ENCODE measurements around the gene IQCM. TPM values are rescaled to one million over a fixed set of nuclear protein-coding genes. Genes with fewer than 3 reads are reported as not detected.

IQCM gene
- total RNA-seq, 2 experiments from 2014 or later = not detected

DNA sequence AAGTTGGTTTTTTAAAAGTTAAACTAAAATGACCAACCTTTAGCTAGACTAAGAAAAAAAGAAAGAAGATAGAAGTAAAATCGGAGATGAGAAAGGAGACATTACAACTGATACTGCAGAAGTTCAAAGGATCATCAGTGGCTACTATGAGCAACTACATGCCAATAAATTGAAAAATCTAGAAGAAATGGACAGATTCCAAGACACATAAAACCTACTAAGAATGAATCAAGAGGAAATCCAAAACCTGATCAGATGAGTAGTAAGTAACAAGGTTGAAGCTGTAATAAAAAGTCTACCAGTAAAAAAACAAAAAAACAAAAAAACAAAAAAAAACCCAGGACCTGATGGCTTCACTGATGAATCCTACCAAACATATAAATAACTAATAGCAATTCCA is 16.1 kb downstream of the IQCM start:
- no peak overlapping the region for H3K4me2 ChIP-seq (ENCODE audit: low read length)

DNA sequence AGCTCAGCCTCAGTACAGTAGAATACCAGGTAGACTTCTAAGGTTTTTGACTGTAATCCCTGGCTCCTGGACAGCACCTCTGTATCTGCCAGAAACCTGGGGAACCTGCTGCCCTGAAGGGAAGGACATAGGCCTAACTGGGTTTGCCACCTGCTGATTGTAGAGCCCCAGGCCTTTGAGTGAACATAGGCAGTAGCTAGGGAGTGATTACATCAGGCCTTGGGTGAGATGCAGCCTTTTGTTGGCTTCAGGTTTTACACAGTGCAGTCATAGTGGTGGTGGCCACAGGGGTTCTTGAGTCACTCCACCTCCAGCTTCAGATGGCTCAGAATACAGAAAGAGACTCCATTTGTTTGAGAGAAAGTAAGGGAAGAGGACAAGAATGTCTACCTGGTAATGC is 19.3 kb downstream of the IQCM start:
- no peak for TF ChIP-seq EZH2phosphoT487 (IDR thresholded peaks at IDR 0.05; ENCODE audit: borderline replicate concordance, low read depth, low read length)
- TF ChIP-seq, protein P1, sequence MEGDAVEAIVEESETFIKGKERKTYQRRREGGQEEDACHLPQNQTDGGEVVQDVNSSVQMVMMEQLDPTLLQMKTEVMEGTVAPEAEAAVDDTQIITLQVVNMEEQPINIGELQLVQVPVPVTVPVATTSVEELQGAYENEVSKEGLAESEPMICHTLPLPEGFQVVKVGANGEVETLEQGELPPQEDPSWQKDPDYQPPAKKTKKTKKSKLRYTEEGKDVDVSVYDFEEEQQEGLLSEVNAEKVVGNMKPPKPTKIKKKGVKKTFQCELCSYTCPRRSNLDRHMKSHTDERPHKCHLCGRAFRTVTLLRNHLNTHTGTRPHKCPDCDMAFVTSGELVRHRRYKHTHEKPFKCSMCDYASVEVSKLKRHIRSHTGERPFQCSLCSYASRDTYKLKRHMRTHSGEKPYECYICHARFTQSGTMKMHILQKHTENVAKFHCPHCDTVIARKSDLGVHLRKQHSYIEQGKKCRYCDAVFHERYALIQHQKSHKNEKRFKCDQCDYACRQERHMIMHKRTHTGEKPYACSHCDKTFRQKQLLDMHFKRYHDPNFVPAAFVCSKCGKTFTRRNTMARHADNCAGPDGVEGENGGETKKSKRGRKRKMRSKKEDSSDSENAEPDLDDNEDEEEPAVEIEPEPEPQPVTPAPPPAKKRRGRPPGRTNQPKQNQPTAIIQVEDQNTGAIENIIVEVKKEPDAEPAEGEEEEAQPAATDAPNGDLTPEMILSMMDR (conservative IDR thresholded peaks at IDR 0.05; ENCODE audit: low read length) = no peak

More for the DNA sequence above, 16.1 kb downstream of the IQCM start:
- Histone ChIP-seq H3K36me3 (ENCODE audit: insufficient read depth, low read length) (no peaks in the 10 kb centered on the region), H4K20me1 (ENCODE audit: insufficient read depth, low read length) (no peaks in the 10 kb centered on the region), H3K27ac (ENCODE audit: low read depth, low read length, poor library complexity, severe bottlenecking) (no peak overlapping the region), H3K79me2 (ENCODE audit: insufficient read depth, low read depth, low read length) (no peaks in the 10 kb centered on the region), H3K4me3 (ENCODE audit: low read depth, low read length, poor library complexity, severe bottlenecking) (no peak overlapping the region), H3K9me3 (ENCODE audit: low read length) (no peaks in the 10 kb centered on the region), H2AFZ (ENCODE audit: low read length) (no peak overlapping the region), H3K9me2 (ENCODE audit: insufficient read depth, low read length) (no peaks in the 10 kb centered on the region), H3K4me1 (ENCODE audit: insufficient read depth, low read length, poor library complexity, severe bottlenecking) (no peaks in the 10 kb centered on the region)
- intact Hi-C loops (cut with micrococcal nuclease; ENCODE audit: unreplicated experiment) = no loop called here
- BruUV-seq (replicated peaks) = no TSS peak
- DNase-seq (ENCODE audit: low spot score) = no peak
- CTCF ChIA-PET (ENCODE audit: unreplicated experiment) = no interaction called here
- TF ChIP-seq, protein P1 (conservative IDR thresholded peaks at IDR 0.05; ENCODE audit: low read length) = no peak
- TF ChIP-seq EZH2phosphoT487 (IDR thresholded peaks at IDR 0.05; ENCODE audit: borderline replicate concordance, low read depth, low read length) = no peak
- POLR2A ChIA-PET = no interaction called here

DNA sequence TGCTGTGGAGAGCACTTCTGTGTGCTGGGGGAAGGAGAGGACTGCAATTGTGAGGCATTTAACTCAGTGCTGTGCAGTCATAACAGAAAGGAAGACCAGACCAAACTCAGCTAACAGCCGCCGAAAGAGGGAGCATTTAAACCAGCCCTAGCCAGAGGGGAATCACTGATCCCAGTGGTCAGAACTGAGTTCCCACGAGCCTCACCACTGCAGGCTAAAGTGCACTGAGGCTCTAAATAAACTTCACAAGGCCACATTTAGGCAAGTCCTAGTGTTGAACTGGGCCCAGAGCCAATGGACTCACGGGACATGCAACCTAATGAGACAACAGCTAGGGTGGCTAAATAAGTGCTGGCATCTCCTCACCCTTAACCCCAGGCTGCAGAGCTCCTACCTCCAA is 20.4 kb downstream of the IQCM start:
- CTCF ChIA-PET (ENCODE audit: unreplicated experiment) = no interaction called here
- intact Hi-C loops (cut with micrococcal nuclease; ENCODE audit: unreplicated experiment) = no loop called here
- Histone ChIP-seq H3K9me2 (ENCODE audit: insufficient read depth, low read length) (no peaks in the 10 kb centered on the region), H3K4me2 (ENCODE audit: low read length) (no peak overlapping the region), H3K79me2 (ENCODE audit: insufficient read depth, low read depth, low read length) (no peaks in the 10 kb centered on the region), H4K20me1 (ENCODE audit: insufficient read depth, low read length) (no peaks in the 10 kb centered on the region), H3K4me3 (ENCODE audit: low read depth, low read length, poor library complexity, severe bottlenecking) (no peak overlapping the region), H3K36me3 (ENCODE audit: insufficient read depth, low read length) (no peaks in the 10 kb centered on the region), H3K9me3 (ENCODE audit: low read length) (no peaks in the 10 kb centered on the region), H3K27ac (ENCODE audit: low read depth, low read length, poor library complexity, severe bottlenecking) (no peak overlapping the region), H3K4me1 (ENCODE audit: insufficient read depth, low read length, poor library complexity, severe bottlenecking) (no peaks in the 10 kb centered on the region), H2AFZ (ENCODE audit: low read length) (no peak overlapping the region)
- TF ChIP-seq EZH2phosphoT487 (IDR thresholded peaks at IDR 0.05; ENCODE audit: borderline replicate concordance, low read depth, low read length) = no peak
- TF ChIP-seq, protein P1 (conservative IDR thresholded peaks at IDR 0.05; ENCODE audit: low read length) = no peak
- BruUV-seq (replicated peaks) = no TSS peak
- POLR2A ChIA-PET = interaction anchor here (0.6 kb wide), 1 partner anchor 12 kb away, joined by 3 read pairs; no protein-coding TSS in a partner anchor
- DNase-seq (ENCODE audit: low spot score) = no peak

More for the DNA sequence above, 19.3 kb downstream of the IQCM start:
- CTCF ChIA-PET (ENCODE audit: unreplicated experiment) = no interaction called here
- no TSS peak for BruUV-seq (replicated peaks)
- Histone ChIP-seq H3K4me2 (ENCODE audit: low read length) (no peak overlapping the region), H4K20me1 (ENCODE audit: insufficient read depth, low read length) (no peaks in the 10 kb centered on the region), H3K36me3 (ENCODE audit: insufficient read depth, low read length) (no peaks in the 10 kb centered on the region), H3K4me1 (ENCODE audit: insufficient read depth, low read length, poor library complexity, severe bottlenecking) (no peaks in the 10 kb centered on the region), H3K9me2 (ENCODE audit: insufficient read depth, low read length) (no peaks in the 10 kb centered on the region), H2AFZ (ENCODE audit: low read length) (no peak overlapping the region), H3K79me2 (ENCODE audit: insufficient read depth, low read depth, low read length) (no peaks in the 10 kb centered on the region), H3K4me3 (ENCODE audit: low read depth, low read length, poor library complexity, severe bottlenecking) (no peak overlapping the region), H3K9me3 (ENCODE audit: low read length) (no peaks in the 10 kb centered on the region), H3K27ac (ENCODE audit: low read depth, low read length, poor library complexity, severe bottlenecking) (no peak overlapping the region)
- intact Hi-C loops (cut with micrococcal nuclease; ENCODE audit: unreplicated experiment) = no loop called here
- no peak for DNase-seq (ENCODE audit: low spot score)
- POLR2A ChIA-PET = no interaction called here
